Testis (tissue), 3 donors: ENCODE data around the gene TEKT5. TPM values are rescaled to one million over a fixed set of nuclear protein-coding genes. Genes with fewer than 3 reads are reported as not detected.
"Not testable (repeated sequence)": the region's sequence is repeated elsewhere in the genome, so short reads cannot be mapped to it uniquely, and the experiment has no call there.

ENCODE experiments used
- DNase-seq: peaks from one replicate; pipeline ENCODE4 v3.0.0-alpha.2; 2019
- H3K27ac ChIP-seq, 2 donors: fragments of 200-600 bp; sonication (generic); one replicate each; pipeline ENCODE4 v1.5.1; 2019
- H3K27me3 ChIP-seq: fragments of 200-600 bp; sonication (generic); one replicate; pipeline ENCODE4 v1.5.1; 2019
- H3K36me3 ChIP-seq: fragments of 200-600 bp; sonication (generic); one replicate; pipeline ENCODE4 v1.5.1; 2017; ENCODE audit warnings: low read depth; ENCODE audit errors: missing control alignments
- H3K4me1 ChIP-seq: fragments of 200-600 bp; sonication (generic); one replicate; pipeline ENCODE4 v1.5.1; 2019
- H3K4me3 ChIP-seq, 2 donors: fragments of 200-600 bp; sonication (generic); one replicate each; pipeline ENCODE4 v1.5.1; 2017 to 2019
- H3K9me3 ChIP-seq: fragments of 200-600 bp; sonication (generic); one replicate; pipeline ENCODE4 v1.5.1; 2017
- POLR2A ChIP-seq: fragments of 450-650 bp; IDR thresholded peaks from one replicate; pipeline ENCODE4 v1.6.1; 2017; ENCODE audit warnings: antibody characterized with exemption, mild to moderate bottlenecking, moderate library complexity
- WGBS, 2 donors: methylation state at CpG; one replicate each; pipeline ENCODE4 v1.1.5; 2018; 5-methylcytosine and 5-hydroxymethylcytosine counted together
- intact Hi-C: fragments of 100-400 bp; cut with DNase I; formaldehyde crosslinking; loops from one replicate; pipeline ENCODE4 v1.15.1; 2023; ENCODE audit warnings: low total_unique reads
- polyA plus RNA-seq: library from polyadenylated mRNA; stranded (reverse); fragments of 350-450 nt; fragmentation: Illumina TruSeq; extraction: RNeasy Lipid Tissue Mini Kit (QIAGEN cat#74804); gene quantifications from one replicate; pipeline ENCODE4 v1.2.3, GENCODE V29; 2014; ENCODE audit warnings: low read depth, low replicate concordance; ENCODE audit not compliant: insufficient read depth
- total RNA-seq, 2 donors: library from RNA; depleted of rRNA; stranded (reverse); fragments of >200 nt; gene quantifications; one replicate each; pipeline ENCODE4 v1.2.3, GENCODE V29; 2016
- TF ChIP-seq, protein P1 (sequence below), 3 experiments: fragments of 450-650 bp in 2 of 3; fragments of 200-600 bp in 1 of 3; sonication (generic) in 1 of 3; IDR thresholded peaks; one replicate each; pipeline ENCODE4 v1.5.1; 2016 to 2019; ENCODE audit warnings: antibody characterized with exemption in 3 of 3, mild to moderate bottlenecking in 2 of 3, moderate library complexity in 1 of 3

The TEKT5 gene
- total and polyA plus RNA-seq, 3 donors from 2014 or later: 20.7 to 69.1 (median 35.6) TPM

DNA sequence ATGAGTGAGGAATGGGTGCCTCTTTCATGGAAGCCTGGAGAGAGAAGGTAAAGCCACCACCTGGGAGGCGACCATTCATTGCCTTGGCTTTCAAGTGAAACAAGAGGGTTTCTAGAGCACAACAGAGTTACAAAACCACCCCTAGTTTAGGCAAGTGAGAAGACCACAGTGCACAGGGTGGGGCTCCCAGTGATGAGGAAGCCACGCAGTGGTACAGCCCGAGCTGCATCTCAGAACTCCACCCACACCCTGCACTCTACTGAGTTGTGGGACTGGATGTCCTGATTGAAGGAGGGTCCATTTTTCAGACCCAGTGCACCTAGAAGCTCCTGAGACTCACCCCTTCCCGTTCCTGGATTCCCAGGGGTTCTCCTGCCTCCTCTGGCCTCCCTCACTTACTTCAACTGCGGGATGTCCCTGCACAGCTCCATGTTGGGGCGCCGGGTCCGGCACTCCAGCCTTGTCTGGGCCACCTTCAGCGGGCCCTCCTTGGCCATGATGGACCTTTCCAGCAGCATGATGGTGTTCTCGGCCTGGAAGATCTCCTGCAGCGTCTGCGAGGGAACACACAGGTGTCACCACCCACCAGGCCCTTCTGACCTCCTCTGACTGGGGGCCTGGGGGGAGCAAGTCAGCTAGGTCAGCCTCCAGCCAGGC lies 59.2 kb downstream of the TEKT5 start:
- TF ChIP-seq, protein P1, sequence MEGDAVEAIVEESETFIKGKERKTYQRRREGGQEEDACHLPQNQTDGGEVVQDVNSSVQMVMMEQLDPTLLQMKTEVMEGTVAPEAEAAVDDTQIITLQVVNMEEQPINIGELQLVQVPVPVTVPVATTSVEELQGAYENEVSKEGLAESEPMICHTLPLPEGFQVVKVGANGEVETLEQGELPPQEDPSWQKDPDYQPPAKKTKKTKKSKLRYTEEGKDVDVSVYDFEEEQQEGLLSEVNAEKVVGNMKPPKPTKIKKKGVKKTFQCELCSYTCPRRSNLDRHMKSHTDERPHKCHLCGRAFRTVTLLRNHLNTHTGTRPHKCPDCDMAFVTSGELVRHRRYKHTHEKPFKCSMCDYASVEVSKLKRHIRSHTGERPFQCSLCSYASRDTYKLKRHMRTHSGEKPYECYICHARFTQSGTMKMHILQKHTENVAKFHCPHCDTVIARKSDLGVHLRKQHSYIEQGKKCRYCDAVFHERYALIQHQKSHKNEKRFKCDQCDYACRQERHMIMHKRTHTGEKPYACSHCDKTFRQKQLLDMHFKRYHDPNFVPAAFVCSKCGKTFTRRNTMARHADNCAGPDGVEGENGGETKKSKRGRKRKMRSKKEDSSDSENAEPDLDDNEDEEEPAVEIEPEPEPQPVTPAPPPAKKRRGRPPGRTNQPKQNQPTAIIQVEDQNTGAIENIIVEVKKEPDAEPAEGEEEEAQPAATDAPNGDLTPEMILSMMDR (IDR thresholded peaks at IDR 0.05): no peak
- TF ChIP-seq POLR2A: no peak
- H3K27ac ChIP-seq: no peak overlapping the region
- H3K9me3 ChIP-seq: no peaks in the 10 kb centered on the region
- no peak for DNase-seq
- no peak overlapping the region for H3K4me3 ChIP-seq
- 78 to 93% methylated on average over 5 to 12 of the region's 12 CpGs for WGBS, 2 donors
- H3K4me1 ChIP-seq: no peaks in the 10 kb centered on the region
- no peaks in the 10 kb centered on the region for H3K36me3 ChIP-seq
- no peaks in the 10 kb centered on the region for H3K27me3 ChIP-seq
- intact Hi-C loops: no loop called here

DNA sequence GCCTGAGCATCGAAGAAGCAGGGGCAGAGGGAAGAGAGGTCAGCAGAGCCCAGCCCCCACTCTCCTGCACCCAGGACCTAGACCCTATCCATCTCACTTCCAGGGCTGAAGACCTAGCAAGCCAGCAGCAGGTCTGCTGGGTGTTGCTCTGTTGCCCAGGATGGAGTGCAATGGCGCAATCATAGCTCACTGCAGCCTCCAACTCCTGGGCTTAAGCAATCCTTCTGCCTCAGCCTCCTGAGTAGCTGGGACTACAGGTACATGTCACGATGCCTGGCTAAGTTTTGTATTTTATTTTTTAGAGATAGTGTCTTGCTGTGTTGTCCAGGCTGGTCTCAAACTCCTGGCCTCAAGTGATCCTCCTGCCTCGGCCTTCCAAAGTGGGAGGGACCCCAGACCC lies 61.3 kb downstream of the TEKT5 start:
- intact Hi-C loops, H3K9me3 ChIP-seq, H3K27ac ChIP-seq, DNase-seq, H3K36me3 ChIP-seq, H3K4me1 ChIP-seq, H3K4me3 ChIP-seq, H3K27me3 ChIP-seq: not testable (repeated sequence)
- 90 to 92% methylated on average over 4 of the region's 4 CpGs for WGBS, 2 donors

DNA sequence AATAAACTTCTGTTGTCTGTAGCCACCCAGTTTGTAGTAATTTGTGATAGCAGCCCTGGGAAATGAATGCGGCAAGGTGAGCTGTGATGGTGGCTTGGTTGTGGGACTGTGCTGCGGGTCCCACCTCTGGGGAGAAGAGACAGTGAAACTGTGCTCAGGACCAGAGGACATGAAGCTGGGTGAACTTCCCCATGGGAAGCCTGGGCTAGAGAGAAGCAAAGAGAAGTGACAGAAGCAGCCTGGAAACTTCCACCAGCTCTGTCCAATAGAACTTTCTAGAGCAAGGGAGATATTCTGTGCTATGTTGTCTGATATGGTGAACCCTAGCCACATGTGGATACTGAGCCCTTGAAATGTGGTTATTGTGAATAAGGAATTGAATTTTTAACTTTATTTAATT lies 62.8 kb downstream of the TEKT5 start:
- H3K4me1 ChIP-seq: no peaks in the 10 kb centered on the region
- WGBS, 2 donors: 89 to 95% methylated on average over 2 of the region's 2 CpGs
- TF ChIP-seq, protein P1 (IDR thresholded peaks at IDR 0.05): no peak
- TF ChIP-seq POLR2A: no peak
- no peaks in the 10 kb centered on the region for H3K9me3 ChIP-seq
- no peaks in the 10 kb centered on the region for H3K36me3 ChIP-seq
- H3K4me3 ChIP-seq: no peak overlapping the region
- no peaks in the 10 kb centered on the region for H3K27me3 ChIP-seq
- H3K27ac ChIP-seq: no peak overlapping the region
- intact Hi-C loops: no loop called here
- no peak for DNase-seq

DNA sequence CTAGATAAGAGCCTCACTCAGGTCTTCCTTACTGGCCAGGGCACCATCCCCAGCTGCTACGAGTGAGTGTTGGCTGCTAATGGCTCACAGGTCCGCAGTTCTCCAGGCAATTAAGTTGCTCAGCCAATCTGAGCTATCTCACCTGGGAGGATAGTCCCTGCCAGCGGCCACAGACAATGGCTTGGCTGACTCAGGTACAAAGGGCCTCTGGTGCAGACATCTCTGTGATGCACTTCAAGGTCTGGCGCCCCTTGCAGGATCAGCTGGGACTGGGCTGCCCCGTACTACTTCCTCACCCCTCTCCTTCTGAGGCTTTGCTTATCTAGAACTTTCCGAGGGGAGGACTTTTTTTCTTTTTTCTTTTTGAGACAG lies 65.2 kb downstream of the TEKT5 start:
- intact Hi-C loops: no loop called here
- Histone ChIP-seq H3K27me3 (no peaks in the 10 kb centered on the region), H3K4me3 (no peak overlapping the region), H3K27ac (no peak overlapping the region), H3K4me1 (no peaks in the 10 kb centered on the region), H3K36me3 (no peaks in the 10 kb centered on the region), H3K9me3 (no peaks in the 10 kb centered on the region)
- 70 to 71% methylated on average over 6 of the region's 6 CpGs for WGBS, 2 donors
- no peak for TF ChIP-seq POLR2A
- TF ChIP-seq, protein P1 (IDR thresholded peaks at IDR 0.05): no peak
- DNase-seq: no peak

DNA sequence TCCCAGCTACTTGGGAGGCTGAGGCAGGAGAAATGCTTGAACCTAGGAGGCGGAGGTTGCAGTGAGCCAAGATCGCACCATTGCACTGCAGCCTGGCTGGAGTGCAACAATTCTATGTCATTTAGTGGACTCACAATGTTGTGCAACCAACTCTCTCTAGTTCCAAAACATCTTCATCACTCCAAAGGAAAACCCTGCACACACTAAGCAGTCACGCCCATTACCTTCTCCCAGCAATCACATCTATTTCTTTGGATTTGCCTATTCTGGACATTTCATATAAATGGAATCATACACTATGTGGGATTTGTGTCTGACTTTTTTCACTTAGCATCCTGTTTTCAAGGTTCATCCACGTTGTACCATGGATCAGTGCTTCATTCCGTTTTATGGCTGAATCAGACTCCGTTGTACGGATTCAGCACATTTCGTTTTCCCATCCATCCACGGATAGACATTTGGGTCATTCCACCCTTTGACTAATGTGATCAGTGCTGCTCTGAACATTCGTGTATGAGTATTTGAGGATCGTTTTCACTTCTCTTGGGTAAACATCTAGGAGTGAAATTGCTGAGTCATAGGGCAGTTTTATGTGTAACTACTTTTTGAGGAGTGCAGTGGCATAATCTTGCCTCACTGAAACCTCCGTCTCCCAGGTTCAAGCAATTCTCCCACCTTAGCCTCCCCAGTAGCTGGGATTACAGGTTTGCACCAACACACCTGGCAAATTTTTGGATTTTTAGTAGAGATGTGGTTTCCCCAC lies 69.0 kb downstream of the TEKT5 start:
- Histone ChIP-seq H3K36me3 (no peaks in the 10 kb centered on the region), H3K27me3 (no peaks in the 10 kb centered on the region), H3K9me3 (no peaks in the 10 kb centered on the region), H3K4me3 (no peak overlapping the region), H3K4me1 (no peaks in the 10 kb centered on the region), H3K27ac (no peak overlapping the region)
- 88 to 90% methylated on average over 12 of the region's 12 CpGs for whole genome bisulfite sequencing, 2 donors
- TF ChIP-seq, protein P1 (IDR thresholded peaks at IDR 0.05): no peak
- no peak for TF ChIP-seq POLR2A
- no peak for DNase-seq
- intact Hi-C loops: no loop called here
